Vagina (tissue), 2 donors: ENCODE data around the gene IL18BP.

Experiments
- POLR2A ChIP-seq, 2 donors: fragments of 450-650 bp; IDR thresholded peaks; one replicate each; pipeline ENCODE4 v1.6.1; 2017; ENCODE audit warnings: antibody characterized with exemption in 2 of 2, mild to moderate bottlenecking in 2 of 2, moderate library complexity in 2 of 2
- POLR2AphosphoS5 ChIP-seq, 2 donors: sonication (generic); formaldehyde crosslinking; IDR thresholded peaks; one replicate each; pipeline ENCODE4 v1.9.0; 2017; ENCODE audit warnings: antibody characterized with exemption in 2 of 2, mild to moderate bottlenecking in 2 of 2, low read depth in 1 of 2; ENCODE audit not compliant: insufficient read depth in 1 of 2
- TF ChIP-seq, protein P1 (sequence below), 3 experiments: fragments of 450-650 bp in 2 of 3; fragments of 200-600 bp in 1 of 3; sonication (generic) in 1 of 3; IDR thresholded peaks; one replicate each; pipeline ENCODE4 v1.5.1; 2017 to 2019; ENCODE audit warnings: antibody characterized with exemption in 3 of 3, mild to moderate bottlenecking in 2 of 3, moderate library complexity in 2 of 3

- TF ChIP-seq POLR2AphosphoS5 (IDR thresholded peaks at IDR 0.05; ENCODE audit: insufficient read depth in 1 of 2, low read depth in 1 of 2), result no peak
- TF ChIP-seq, protein P1, sequence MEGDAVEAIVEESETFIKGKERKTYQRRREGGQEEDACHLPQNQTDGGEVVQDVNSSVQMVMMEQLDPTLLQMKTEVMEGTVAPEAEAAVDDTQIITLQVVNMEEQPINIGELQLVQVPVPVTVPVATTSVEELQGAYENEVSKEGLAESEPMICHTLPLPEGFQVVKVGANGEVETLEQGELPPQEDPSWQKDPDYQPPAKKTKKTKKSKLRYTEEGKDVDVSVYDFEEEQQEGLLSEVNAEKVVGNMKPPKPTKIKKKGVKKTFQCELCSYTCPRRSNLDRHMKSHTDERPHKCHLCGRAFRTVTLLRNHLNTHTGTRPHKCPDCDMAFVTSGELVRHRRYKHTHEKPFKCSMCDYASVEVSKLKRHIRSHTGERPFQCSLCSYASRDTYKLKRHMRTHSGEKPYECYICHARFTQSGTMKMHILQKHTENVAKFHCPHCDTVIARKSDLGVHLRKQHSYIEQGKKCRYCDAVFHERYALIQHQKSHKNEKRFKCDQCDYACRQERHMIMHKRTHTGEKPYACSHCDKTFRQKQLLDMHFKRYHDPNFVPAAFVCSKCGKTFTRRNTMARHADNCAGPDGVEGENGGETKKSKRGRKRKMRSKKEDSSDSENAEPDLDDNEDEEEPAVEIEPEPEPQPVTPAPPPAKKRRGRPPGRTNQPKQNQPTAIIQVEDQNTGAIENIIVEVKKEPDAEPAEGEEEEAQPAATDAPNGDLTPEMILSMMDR (IDR thresholded peaks at IDR 0.05), result no peak
- TF ChIP-seq POLR2A (IDR thresholded peaks at IDR 0.05), result no peak
Measured at GRCh38 chr11:71963468-71963867, 35.2 kb upstream of the IL18BP start.
